Activated B cell treated with CpG ODN at 0.5 μM for 24 hours (primary cell): ENCODE data around the gene RFTN1. TPM values are rescaled to one million over a fixed set of nuclear protein-coding genes. Genes with fewer than 3 reads are reported as not detected.

Experiments used
- ATAC-seq: fragments of 200-7000 bp; cut with Tn5 transposase; one replicate; pipeline ENCODE4 v1.10.0; 2021; ENCODE audit warnings: low read depth, mild to moderate bottlenecking, moderate library complexity
- CTCF ChIA-PET: fragments of 350-600 bp; sonication (Branson Sonifier 250); formaldehyde crosslinking; loops from one replicate; lab custom pipeline; 2021; ENCODE audit warnings: antibody characterized with exemption; lab: Charles Lee
- POLR2A ChIA-PET: fragments of 350-600 bp; sonication (Branson Sonifier 250); formaldehyde crosslinking; loops from one replicate; lab custom pipeline; 2021; ENCODE audit warnings: antibody characterized with exemption; lab: Charles Lee
- DNase-seq: peaks from one replicate; pipeline ENCODE4 v3.0.0; 2022
- H3K27ac Mint-ChIP-seq: one replicate; pipeline ENCODE4 v1.8.0; 2020; ENCODE audit warnings: mixed read lengths
- H3K27me3 Mint-ChIP-seq: one replicate; pipeline ENCODE4 v1.8.0; 2021; ENCODE audit warnings: mixed read lengths
- H3K36me3 Mint-ChIP-seq: one replicate; pipeline ENCODE4 v1.8.0; 2021; ENCODE audit warnings: low read depth, mixed read lengths
- H3K4me1 Mint-ChIP-seq: one replicate; pipeline ENCODE4 v1.8.0; 2021; ENCODE audit warnings: mixed read lengths
- H3K4me3 Mint-ChIP-seq: one replicate; pipeline ENCODE4 v1.8.0; 2020; ENCODE audit warnings: mild to moderate bottlenecking, mixed read lengths
- H3K9me3 Mint-ChIP-seq: one replicate; pipeline ENCODE4 v1.8.0; 2020; ENCODE audit warnings: mixed read lengths
- CTCF ChIP-seq: fragments of 200-600 bp; IDR thresholded peaks from one replicate; pipeline ENCODE4 v1.8.0; 2022; ENCODE audit warnings: antibody characterized with exemption, mild to moderate bottlenecking
- intact Hi-C: fragments of 100-400 bp; cut with micrococcal nuclease; formaldehyde crosslinking; loops from one replicate; pipeline ENCODE4 v1.15.1; 2024
- total RNA-seq: library from RNA; stranded (reverse); gene quantifications from 2 replicates; pipeline ENCODE4 v1.2.3, GENCODE V29; 2022

The RFTN1 gene
- total RNA-seq, 1 donor from 2014 or later: 365 TPM

GRCh38 chr3:16417945-16418739, 95.4 kb downstream of the RFTN1 start:
- H3K4me1 Mint-ChIP-seq: peaks cover 61% of the 10 kb centered on the region
- no peak for TF ChIP-seq CTCF

GRCh38 chr3:16415911-16416476, 97.5 kb downstream of the RFTN1 start:
- ChIA-PET CTCF (no interaction called here), POLR2A (interaction anchor here (1.3 to 1.8 kb wide), 2 partner anchors 15 to 81 kb away, joined by 3 to 5 read pairs; no protein-coding TSS in a partner anchor)
- intact Hi-C loops: loop anchor here (2.0 kb wide), 1 partner anchor 15 kb away; no protein-coding TSS in a partner anchor
- H3K36me3 Mint-ChIP-seq: peaks cover 60% of the 10 kb centered on the region
- peaks cover 79% of the 10 kb centered on the region for H3K4me1 Mint-ChIP-seq
- ATAC-seq: no peak
- H3K4me3 Mint-ChIP-seq: no peak overlapping the region
- H3K27ac Mint-ChIP-seq: no peak overlapping the region
- H3K27me3 Mint-ChIP-seq: no peaks in the 10 kb centered on the region
- no peak for TF ChIP-seq CTCF
- DNase-seq: no peak
- H3K9me3 Mint-ChIP-seq: no peaks in the 10 kb centered on the region

More at GRCh38 chr3:16417945-16418739, 95.4 kb downstream of the RFTN1 start:
- no peak for ATAC-seq
- DNase-seq: no peak
- peaks cover 63% of the 10 kb centered on the region for H3K36me3 Mint-ChIP-seq
- no peaks in the 10 kb centered on the region for H3K27me3 Mint-ChIP-seq
- H3K4me3 Mint-ChIP-seq: no peak overlapping the region
- ChIA-PET CTCF (no interaction called here), POLR2A (interaction anchor here (1.1 kb wide), 1 partner anchor 13 kb away, joined by 3 read pairs; no protein-coding TSS in a partner anchor)
- intact Hi-C loops: loop anchor here (2.0 kb wide), 1 partner anchor 13 kb away; no protein-coding TSS in a partner anchor
- H3K27ac Mint-ChIP-seq: no peak overlapping the region
- no peaks in the 10 kb centered on the region for H3K9me3 Mint-ChIP-seq

DNA sequence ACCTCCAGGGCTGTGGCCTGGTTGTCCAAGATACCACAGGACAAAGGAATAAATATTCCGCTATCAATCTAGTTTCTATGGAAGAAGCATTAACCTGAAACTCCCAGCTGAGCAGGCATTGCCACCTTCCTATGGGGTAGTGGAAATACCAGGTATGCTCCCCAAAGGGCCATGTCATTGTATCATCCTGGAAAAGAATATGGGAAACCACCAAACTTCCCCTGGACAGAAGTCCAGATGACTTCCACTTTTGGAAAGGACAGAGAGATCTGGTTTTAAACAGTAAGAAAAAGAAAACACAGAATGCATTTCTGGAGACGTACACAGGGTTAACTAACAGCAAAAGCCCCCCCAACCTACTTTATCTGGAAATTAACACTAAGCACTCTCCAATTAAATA, 100.2 kb downstream of the RFTN1 start:
- no peak overlapping the region for H3K4me3 Mint-ChIP-seq

GRCh38 chr3:16412192-16412800, 101.2 kb downstream of the RFTN1 start:
- H3K4me1 Mint-ChIP-seq: peaks cover 65% of the 10 kb centered on the region
- intact Hi-C loops: no loop called here
- ATAC-seq (peak; percentile 41), DNase-seq (no peak)
- H3K27ac Mint-ChIP-seq: peak overlapping the region; percentile 37
- peaks cover 58% of the 10 kb centered on the region for H3K36me3 Mint-ChIP-seq
- ChIA-PET POLR2A (interaction anchor here (1.6 kb wide), 1 partner anchor 19 kb away, joined by 7 read pairs; no protein-coding TSS in a partner anchor), CTCF (no interaction called here)
- TF ChIP-seq CTCF: no peak
- H3K27me3 Mint-ChIP-seq: no peaks in the 10 kb centered on the region
- H3K9me3 Mint-ChIP-seq: no peaks in the 10 kb centered on the region
- peak overlapping the region; percentile 33 for H3K4me3 Mint-ChIP-seq

More for the DNA sequence above, 100.2 kb downstream of the RFTN1 start:
- no peak for TF ChIP-seq CTCF
- ChIA-PET CTCF (no interaction called here), POLR2A (interaction anchor here (0.6 to 0.7 kb wide), 3 partner anchors 19 to 101 kb away, joined by 3 to 12 read pairs (median 4); no protein-coding TSS in a partner anchor)
- Mint-ChIP-seq H3K27me3 (no peaks in the 10 kb centered on the region), H3K36me3 (peaks cover 50% of the 10 kb centered on the region), H3K4me1 (peaks cover 64% of the 10 kb centered on the region), H3K27ac (no peak overlapping the region), H3K9me3 (no peaks in the 10 kb centered on the region)
- DNase-seq: no peak
- ATAC-seq: no peak
- intact Hi-C loops: no loop called here
